Neural cell (in vitro differentiated cells): ENCODE data around the gene EEF1AKMT4. TPM values are rescaled to one million over a fixed set of nuclear protein-coding genes. Genes with fewer than 3 reads are reported as not detected.

ENCODE experiments used
- H2AFZ ChIP-seq: fragments of 200-600, 300-800 bp; sonication (generic), shearing (Covaris generic); 2 replicates; pipeline ENCODE4 v1.6.0; 2014; ENCODE audit warnings: low read depth, mild to moderate bottlenecking, antibody characterized with exemption, low read length, moderate library complexity
- H3F3A ChIP-seq: fragments of 200-600 bp; shearing (Covaris generic); 2 replicates; pipeline ENCODE4 v1.6.1; 2016; ENCODE audit warnings: mild to moderate bottlenecking, moderate library complexity, mixed read lengths, antibody characterized with exemption, low read length; ENCODE audit not compliant: insufficient read depth, poor library complexity, severe bottlenecking
- H3K27ac ChIP-seq: fragments of 200-600, 300-800 bp; sonication (generic), shearing (Covaris generic); 2 replicates; pipeline ENCODE4 v1.5.1; 2014; ENCODE audit warnings: mild to moderate bottlenecking, low read length, moderate library complexity
- H3K27me3 ChIP-seq: fragments of 300-800, 200-600 bp; sonication (generic), shearing (Covaris generic); 2 replicates; pipeline ENCODE4 v1.6.0; 2014; ENCODE audit warnings: mild to moderate bottlenecking, low read depth, low read length, moderate library complexity; ENCODE audit not compliant: insufficient read depth
- H3K36me3 ChIP-seq: fragments of 300-800, 200-600 bp; sonication (generic), shearing (Covaris generic); 2 replicates; pipeline ENCODE4 v1.5.1; 2014; ENCODE audit warnings: mild to moderate bottlenecking, antibody characterized with exemption, low read length, moderate library complexity; ENCODE audit not compliant: insufficient read depth
- H3K4me2 ChIP-seq: fragments of 300-800, 200-600 bp; sonication (generic), shearing (Covaris generic); 2 replicates; pipeline ENCODE4 v1.6.0; 2014; ENCODE audit warnings: mild to moderate bottlenecking, low read length
- H3K4me3 ChIP-seq: fragments of 300-800, 200-600 bp; sonication (generic), shearing (Covaris generic); 2 replicates; pipeline ENCODE4 v1.5.1; 2014; ENCODE audit warnings: mild to moderate bottlenecking, low read length, moderate library complexity
- H3K79me2 ChIP-seq: fragments of 200-600 bp; shearing (Covaris generic); replicated peaks from 2 replicates; pipeline ENCODE4 v1.6.0; 2014; ENCODE audit warnings: mild to moderate bottlenecking, low read length, moderate library complexity; ENCODE audit not compliant: insufficient read depth
- H3K9ac ChIP-seq: fragments of 300-800, 200-600 bp; sonication (generic), shearing (Covaris generic); 2 replicates; pipeline ENCODE4 v1.6.1; 2016; ENCODE audit warnings: mild to moderate bottlenecking, low read length, mixed read lengths
- H3K9me2 ChIP-seq: fragments of 200-600 bp; shearing (Covaris generic); 2 replicates; pipeline ENCODE4 v1.6.1; 2016; ENCODE audit warnings: mild to moderate bottlenecking, low read length, mixed read lengths; ENCODE audit not compliant: insufficient read depth
- H3K9me3 ChIP-seq: fragments of 200-600, 300-800 bp; sonication (generic), shearing (Covaris generic); 2 replicates; pipeline ENCODE4 v1.6.1; 2016; ENCODE audit warnings: mild to moderate bottlenecking, mixed run types, low read length, moderate library complexity, mixed read lengths
- H4K20me1 ChIP-seq: fragments of 200-600 bp; shearing (Covaris generic); 2 replicates; pipeline ENCODE4 v1.6.1; 2016; ENCODE audit warnings: mild to moderate bottlenecking, mixed run types; ENCODE audit not compliant: insufficient read depth
- EP300 ChIP-seq: fragments of 450-650 bp; conservative IDR thresholded peaks from 2 replicates; pipeline ENCODE4 v1.6.1; 2014; ENCODE audit warnings: antibody characterized with exemption, mild to moderate bottlenecking, moderate library complexity; ENCODE audit not compliant: poor library complexity, severe bottlenecking
- EZH2 ChIP-seq: fragments of 200-600, 300-800 bp; shearing (Covaris generic), sonication (generic); IDR thresholded peaks from 2 replicates; pipeline ENCODE4 v1.6.1; 2014; ENCODE audit warnings: antibody characterized with exemption, low read length, borderline replicate concordance, mild to moderate bottlenecking; ENCODE audit not compliant: insufficient read depth, poor library complexity, severe bottlenecking
- MXI1 ChIP-seq: fragments of 450-650 bp; conservative IDR thresholded peaks from 2 replicates; pipeline ENCODE4 v1.6.1; 2014; ENCODE audit warnings: antibody characterized with exemption, mild to moderate bottlenecking; ENCODE audit not compliant: poor library complexity, severe bottlenecking
- POLR2AphosphoS5 ChIP-seq: IDR thresholded peaks from 2 replicates; pipeline ENCODE4 v1.6.1; 2012
- RAD21 ChIP-seq: fragments of 450-650 bp; conservative IDR thresholded peaks from 2 replicates; pipeline ENCODE4 v1.6.1; 2014; ENCODE audit warnings: antibody characterized with exemption, mild to moderate bottlenecking, moderate library complexity
- SMC3 ChIP-seq: fragments of 450-650 bp; conservative IDR thresholded peaks from 2 replicates; pipeline ENCODE4 v1.6.1; 2014; ENCODE audit warnings: antibody characterized with exemption, mild to moderate bottlenecking, moderate library complexity; ENCODE audit not compliant: poor library complexity
- TAF1 ChIP-seq: IDR thresholded peaks from 2 replicates; pipeline ENCODE4 v1.6.1; 2012; ENCODE audit warnings: low read depth
- polyA plus RNA-seq: library from polyadenylated mRNA; depleted of rRNA; stranded (reverse); fragments of >200 nt; gene quantifications from 2 replicates; pipeline ENCODE4 v1.2.3, GENCODE V29; 2014
- small RNA-seq, 3 experiments: library from RNA; depleted of rRNA; stranded (forward); fragments of <200 nt; gene quantifications; one replicate each; pipeline ENCODE3, GENCODE V24; 2012
- TF ChIP-seq, protein P1 (sequence below): fragments of 450-650 bp; IDR thresholded peaks from 2 replicates; pipeline ENCODE4 v1.5.1; 2014; ENCODE audit warnings: antibody characterized with exemption, mild to moderate bottlenecking, moderate library complexity; ENCODE audit not compliant: poor library complexity, severe bottlenecking
- TF ChIP-seq, protein P2 (sequence below): IDR thresholded peaks from 2 replicates; pipeline ENCODE4 v1.6.1; 2012; ENCODE audit warnings: borderline replicate concordance

Gene EEF1AKMT4
- polyA plus RNA-seq, 1 donor from 2014 or later, result 1.6 TPM

DNA sequence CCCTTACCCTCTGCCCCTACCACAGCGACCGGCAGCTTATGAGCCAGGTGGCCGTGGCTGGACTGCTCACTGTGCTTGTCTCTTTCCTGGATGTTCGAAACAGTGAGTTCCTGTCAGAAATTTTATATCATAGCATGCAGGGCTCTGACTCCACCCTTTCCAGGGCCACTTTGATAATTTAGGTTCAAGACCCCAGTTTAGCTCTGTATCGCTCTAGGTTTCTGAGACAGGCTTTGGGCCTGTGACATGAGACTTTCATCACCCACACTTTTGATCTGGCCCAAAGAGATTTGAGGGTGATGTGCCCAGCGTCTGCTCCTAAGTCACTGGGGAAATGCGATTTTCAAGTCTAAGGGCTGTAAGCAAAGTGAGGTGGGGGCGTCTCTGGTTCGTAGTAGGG is 58.4 kb downstream of the EEF1AKMT4 start:
- Histone ChIP-seq H3F3A (no peaks in the 10 kb centered on the region), H3K4me3 (no peak overlapping the region), H2AFZ (no peak overlapping the region), H3K79me2 (no peaks in the 10 kb centered on the region), H3K27ac (no peak overlapping the region), H3K4me2 (no peak overlapping the region), H3K9me3 (no peaks in the 10 kb centered on the region), H3K36me3 (no peaks in the 10 kb centered on the region), H3K9me2 (no peaks in the 10 kb centered on the region), H4K20me1 (no peaks in the 10 kb centered on the region), H3K9ac (no peak overlapping the region), H3K27me3 (no peaks in the 10 kb centered on the region)
- TF ChIP-seq EP300 (no peak), MXI1 (no peak), POLR2AphosphoS5 (no peak), TAF1 (no peak), RAD21 (no peak), SMC3 (no peak), EZH2 (no peak)
- TF ChIP-seq, protein P1, sequence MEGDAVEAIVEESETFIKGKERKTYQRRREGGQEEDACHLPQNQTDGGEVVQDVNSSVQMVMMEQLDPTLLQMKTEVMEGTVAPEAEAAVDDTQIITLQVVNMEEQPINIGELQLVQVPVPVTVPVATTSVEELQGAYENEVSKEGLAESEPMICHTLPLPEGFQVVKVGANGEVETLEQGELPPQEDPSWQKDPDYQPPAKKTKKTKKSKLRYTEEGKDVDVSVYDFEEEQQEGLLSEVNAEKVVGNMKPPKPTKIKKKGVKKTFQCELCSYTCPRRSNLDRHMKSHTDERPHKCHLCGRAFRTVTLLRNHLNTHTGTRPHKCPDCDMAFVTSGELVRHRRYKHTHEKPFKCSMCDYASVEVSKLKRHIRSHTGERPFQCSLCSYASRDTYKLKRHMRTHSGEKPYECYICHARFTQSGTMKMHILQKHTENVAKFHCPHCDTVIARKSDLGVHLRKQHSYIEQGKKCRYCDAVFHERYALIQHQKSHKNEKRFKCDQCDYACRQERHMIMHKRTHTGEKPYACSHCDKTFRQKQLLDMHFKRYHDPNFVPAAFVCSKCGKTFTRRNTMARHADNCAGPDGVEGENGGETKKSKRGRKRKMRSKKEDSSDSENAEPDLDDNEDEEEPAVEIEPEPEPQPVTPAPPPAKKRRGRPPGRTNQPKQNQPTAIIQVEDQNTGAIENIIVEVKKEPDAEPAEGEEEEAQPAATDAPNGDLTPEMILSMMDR, result no peak
- TF ChIP-seq, protein P2, sequence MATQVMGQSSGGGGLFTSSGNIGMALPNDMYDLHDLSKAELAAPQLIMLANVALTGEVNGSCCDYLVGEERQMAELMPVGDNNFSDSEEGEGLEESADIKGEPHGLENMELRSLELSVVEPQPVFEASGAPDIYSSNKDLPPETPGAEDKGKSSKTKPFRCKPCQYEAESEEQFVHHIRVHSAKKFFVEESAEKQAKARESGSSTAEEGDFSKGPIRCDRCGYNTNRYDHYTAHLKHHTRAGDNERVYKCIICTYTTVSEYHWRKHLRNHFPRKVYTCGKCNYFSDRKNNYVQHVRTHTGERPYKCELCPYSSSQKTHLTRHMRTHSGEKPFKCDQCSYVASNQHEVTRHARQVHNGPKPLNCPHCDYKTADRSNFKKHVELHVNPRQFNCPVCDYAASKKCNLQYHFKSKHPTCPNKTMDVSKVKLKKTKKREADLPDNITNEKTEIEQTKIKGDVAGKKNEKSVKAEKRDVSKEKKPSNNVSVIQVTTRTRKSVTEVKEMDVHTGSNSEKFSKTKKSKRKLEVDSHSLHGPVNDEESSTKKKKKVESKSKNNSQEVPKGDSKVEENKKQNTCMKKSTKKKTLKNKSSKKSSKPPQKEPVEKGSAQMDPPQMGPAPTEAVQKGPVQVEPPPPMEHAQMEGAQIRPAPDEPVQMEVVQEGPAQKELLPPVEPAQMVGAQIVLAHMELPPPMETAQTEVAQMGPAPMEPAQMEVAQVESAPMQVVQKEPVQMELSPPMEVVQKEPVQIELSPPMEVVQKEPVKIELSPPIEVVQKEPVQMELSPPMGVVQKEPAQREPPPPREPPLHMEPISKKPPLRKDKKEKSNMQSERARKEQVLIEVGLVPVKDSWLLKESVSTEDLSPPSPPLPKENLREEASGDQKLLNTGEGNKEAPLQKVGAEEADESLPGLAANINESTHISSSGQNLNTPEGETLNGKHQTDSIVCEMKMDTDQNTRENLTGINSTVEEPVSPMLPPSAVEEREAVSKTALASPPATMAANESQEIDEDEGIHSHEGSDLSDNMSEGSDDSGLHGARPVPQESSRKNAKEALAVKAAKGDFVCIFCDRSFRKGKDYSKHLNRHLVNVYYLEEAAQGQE, result no peak

Small RNA genes lying within 50 kb of the gene (small RNA-seq; reads per million reads assigned to genes)
- 0 to 0.76 (median 0) reads per million in 3 experiments for gene MIR1224

Other genes with a start within 250 kb of the EEF1AKMT4 start
- 227 and 237 TPM in 2 replicates for gene ABCC5, start 231.8 kb upstream of the EEF1AKMT4 start, polyA plus RNA-seq
- gene HTR3D, start 217.9 kb upstream of the EEF1AKMT4 start, polyA plus RNA-seq, result not detected in 2 replicates
- gene HTR3C, start 196.6 kb upstream of the EEF1AKMT4 start, polyA plus RNA-seq, result not detected in 2 replicates
- not detected in 2 replicates for gene HTR3E, start 152.6 kb upstream of the EEF1AKMT4 start, polyA plus RNA-seq
- 109 and 112 TPM in 2 replicates for gene EIF2B5, start 114.3 kb upstream of the EEF1AKMT4 start, polyA plus RNA-seq
- 78.9 and 95.1 TPM in 2 replicates for gene DVL3, start 94.3 kb upstream of the EEF1AKMT4 start, polyA plus RNA-seq
- gene AP2M1, start 74.8 kb upstream of the EEF1AKMT4 start, polyA plus RNA-seq, result 551 and 561 TPM in 2 replicates
- 40.3 and 52.6 TPM in 2 replicates for gene ABCF3, start 63.5 kb upstream of the EEF1AKMT4 start, polyA plus RNA-seq
- gene VWA5B2, start 20.1 kb upstream of the EEF1AKMT4 start, polyA plus RNA-seq, result 0.33 and 0.34 TPM in 2 replicates
- 10.8 and 13.5 TPM in 2 replicates for gene ALG3, start 710 bp upstream of the EEF1AKMT4 start, polyA plus RNA-seq
- gene CAMK2N2, start 11.9 kb downstream of the EEF1AKMT4 start, polyA plus RNA-seq, result 2.8 and 5.7 TPM in 2 replicates
- 0.22 and 0.42 TPM in 2 replicates for gene ECE2, start 26.4 kb downstream of the EEF1AKMT4 start, polyA plus RNA-seq
- gene PSMD2, start 49.6 kb downstream of the EEF1AKMT4 start, polyA plus RNA-seq, result 319 and 363 TPM in 2 replicates
- gene EIF4G1, start 64.9 kb downstream of the EEF1AKMT4 start, polyA plus RNA-seq, result 66.9 and 80.0 TPM in 2 replicates
- gene FAM131A, start 87.9 kb downstream of the EEF1AKMT4 start, polyA plus RNA-seq, result 141 and 154 TPM in 2 replicates
- 13.4 and 14.0 TPM in 2 replicates for gene CLCN2, start 111.9 kb downstream of the EEF1AKMT4 start, polyA plus RNA-seq
- gene POLR2H, start 112.0 kb downstream of the EEF1AKMT4 start, polyA plus RNA-seq, result 155 and 185 TPM in 2 replicates
- gene THPO, start 128.5 kb downstream of the EEF1AKMT4 start, polyA plus RNA-seq, result 0.18 and 0.59 TPM in 2 replicates
- gene CHRD, start 130.4 kb downstream of the EEF1AKMT4 start, polyA plus RNA-seq, result 2.9 and 4.8 TPM in 2 replicates